Measurements from ENCODE around the gene MIPEP.

GRCh38 chr13:23690668-23691067, 198.5 kb downstream of the MIPEP start:
- no peak for TF ChIP-seq CTCF (IDR thresholded peaks at IDR 0.05; ENCODE audit: low read depth, low read length)
- TF ChIP-seq EZH2phosphoT487 (IDR thresholded peaks at IDR 0.05; ENCODE audit: low read depth) = no peak
